ENCODE data around the gene PCARE.

The PCARE gene

GRCh38 chr2:29032189-29032588, 42.1 kb downstream of the PCARE start:
- DNase-seq = no peak

GRCh38 chr2:29031046-29031445, 43.3 kb downstream of the PCARE start:
- DNase-seq = no peak

- no peak for DNase-seq
Observed at GRCh38 chr2:29025711-29026110, 48.6 kb downstream of the PCARE start.

- DNase-seq = no peak
Observed at GRCh38 chr2:29024882-29025430, 49.4 kb downstream of the PCARE start.

- no peak for DNase-seq
Observed at GRCh38 chr2:29023188-29023587, 51.1 kb downstream of the PCARE start.

- peak; percentile 10 for DNase-seq
Observed at GRCh38 chr2:29022679-29023078, 51.6 kb downstream of the PCARE start.

- no peak for DNase-seq
Observed at GRCh38 chr2:29021886-29022285, 52.4 kb downstream of the PCARE start.

GRCh38 chr2:29017716-29018435, 56.4 kb downstream of the PCARE start:
- no peak for DNase-seq

GRCh38 chr2:29016504-29016903, 57.8 kb downstream of the PCARE start:
- no peak for DNase-seq

- DNase-seq = no peak
Observed at GRCh38 chr2:29015701-29016470, 58.4 kb downstream of the PCARE start.

- peak; percentile 48 for DNase-seq
Observed at GRCh38 chr2:29014811-29015421, 59.4 kb downstream of the PCARE start.

- DNase-seq = no peak
Observed at GRCh38 chr2:29014331-29014730, 60.0 kb downstream of the PCARE start.

- DNase-seq = no peak
Observed at GRCh38 chr2:29013057-29013780, 61.1 kb downstream of the PCARE start.

- DNase-seq = no peak
Observed at GRCh38 chr2:29012211-29012681, 62.1 kb downstream of the PCARE start.
